Body of pancreas (tissue), 4 donors: ENCODE data around the gene LSAMP.

Source experiments
- CTCF ChIP-seq, 7 experiments: fragments of 450-650 bp in 4 of 7; fragments of 200-600 bp in 3 of 7; sonication (generic) in 3 of 7; IDR thresholded peaks; one replicate each; pipeline ENCODE4 v1.5.1; 2016 to 2019; ENCODE audit warnings: antibody characterized with exemption in 7 of 7
- POLR2A ChIP-seq, 3 donors: fragments of 450-650 bp; IDR thresholded peaks; one replicate each; pipeline ENCODE4 v1.6.1; 2016; ENCODE audit warnings: antibody characterized with exemption in 3 of 3, mild to moderate bottlenecking in 2 of 3

GRCh38 chr3:116148881-116149851, 296.1 kb downstream of the LSAMP start:
- TF ChIP-seq CTCF (IDR thresholded peaks at IDR 0.05) (no peak), POLR2A (IDR thresholded peaks at IDR 0.05) (no peak)
